HEK293 (cell line): Measurements from ENCODE around the gene UGT1A10.

ENCODE experiments used
- CTCF ChIA-PET: fragments of 350-600 bp; formaldehyde crosslinking; extraction: SDS; loops from one replicate; lab custom pipeline; 2021; ENCODE audit warnings: antibody characterized with exemption; lab: Yijun Ruan, JAX
- POLR2A ChIA-PET: fragments of 300-600 bp; formaldehyde crosslinking; extraction: SDS; loops from one replicate; lab custom pipeline; 2020; ENCODE audit warnings: antibody characterized with exemption, inconsistent platforms; lab: Yijun Ruan, JAX
- H3K27ac ChIP-seq: fragments of 200-500 bp; sonication (Bioruptor generic); 2 replicates; pipeline ENCODE4 v1.5.1; 2014; ENCODE audit warnings: low read depth, low read length, control low read depth, inconsistent platforms; ENCODE audit errors: extremely low read depth
- H3K36me3 ChIP-seq, 2 experiments: fragments of 200-500 bp in 1 of 2; sonication (Bioruptor generic) in 1 of 2; 1 replicate in 1 of 2; 2 replicates in 1 of 2; pipeline ENCODE4 v1.5.1; 2014 to 2017; ENCODE audit warnings: inconsistent platforms in 2 of 2, low read length in 2 of 2; ENCODE audit not compliant: control insufficient read depth in 2 of 2, insufficient read depth in 1 of 2
- H3K4me1 ChIP-seq: fragments of 200-500 bp; sonication (Bioruptor generic); 2 replicates; pipeline ENCODE4 v1.5.1; 2014; ENCODE audit warnings: mild to moderate bottlenecking, low read length, inconsistent platforms; ENCODE audit not compliant: control insufficient read depth, insufficient read depth
- H3K4me3 ChIP-seq: 2 replicates; pipeline ENCODE4 v1.5.1; 2011; ENCODE audit warnings: low read depth, mild to moderate bottlenecking, control low read depth, low read length, moderate library complexity
- H3K9me3 ChIP-seq: fragments of 200-500 bp; sonication (Bioruptor generic); 2 replicates; pipeline ENCODE4 v1.5.1; 2014; ENCODE audit warnings: low read depth, low read length, inconsistent platforms; ENCODE audit not compliant: control insufficient read depth, insufficient read depth
- EGR2 ChIP-seq: fragments of 450-650 bp; formaldehyde crosslinking; IDR thresholded peaks from 2 replicates; pipeline ENCODE4 v1.5.1; 2016; ENCODE audit warnings: low read depth, missing biosample characterization, missing genetic modification characterization
- GLIS1 ChIP-seq: fragments of 450-650 bp; formaldehyde crosslinking; IDR thresholded peaks from 2 replicates; pipeline ENCODE4 v1.5.1; 2016; ENCODE audit warnings: missing biosample characterization, missing genetic modification characterization
- HOXD13 ChIP-seq: sonication (generic); formaldehyde crosslinking; IDR thresholded peaks from 2 replicates; pipeline ENCODE4 v1.8.0; 2022; ENCODE audit warnings: missing genetic modification reagents, borderline replicate concordance
- MEIS1 ChIP-seq: sonication (generic); formaldehyde crosslinking; IDR thresholded peaks from 2 replicates; pipeline ENCODE4 v1.8.1; 2022; ENCODE audit warnings: missing genetic modification reagents, mild to moderate bottlenecking, borderline replicate concordance
- SCRT2 ChIP-seq: fragments of 450-650 bp; formaldehyde crosslinking; IDR thresholded peaks from 2 replicates; pipeline ENCODE4 v1.5.1; 2016; ENCODE audit warnings: missing biosample characterization, missing genetic modification characterization
- SP7 ChIP-seq: fragments of 450-650 bp; formaldehyde crosslinking; IDR thresholded peaks from 2 replicates; pipeline ENCODE4 v1.5.1; 2016; ENCODE audit warnings: missing biosample characterization, missing genetic modification characterization
- ZBTB6 ChIP-seq: fragments of 450-650 bp; formaldehyde crosslinking; IDR thresholded peaks from 2 replicates; pipeline ENCODE4 v1.5.1; 2017; ENCODE audit warnings: missing biosample characterization, missing genetic modification characterization
- ZFHX2 ChIP-seq: fragments of 450-650 bp; formaldehyde crosslinking; conservative IDR thresholded peaks from 2 replicates; pipeline ENCODE4 v1.5.1; 2016; ENCODE audit warnings: missing biosample characterization, missing genetic modification characterization
- ZNF146 ChIP-seq: fragments of 450-650 bp; formaldehyde crosslinking; IDR thresholded peaks from 2 replicates; pipeline ENCODE4 v1.5.1; 2016; ENCODE audit warnings: missing biosample characterization, missing genetic modification characterization
- ZNF16 ChIP-seq: fragments of 450-650 bp; formaldehyde crosslinking; IDR thresholded peaks from 2 replicates; pipeline ENCODE4 v1.5.1; 2016; ENCODE audit warnings: low read depth, missing biosample characterization, missing genetic modification characterization
- ZNF223 ChIP-seq: fragments of 450-650 bp; formaldehyde crosslinking; IDR thresholded peaks from 2 replicates; pipeline ENCODE4 v1.5.1; 2016; ENCODE audit warnings: missing biosample characterization, missing genetic modification characterization
- ZNF302 ChIP-seq: fragments of 450-650 bp; formaldehyde crosslinking; IDR thresholded peaks from 2 replicates; pipeline ENCODE4 v1.5.1; 2016; ENCODE audit warnings: missing biosample characterization, missing genetic modification characterization, low read depth
- ZNF311 ChIP-seq: fragments of 450-650 bp; formaldehyde crosslinking; IDR thresholded peaks from 2 replicates; pipeline ENCODE4 v1.5.1; 2017; ENCODE audit warnings: missing biosample characterization, missing genetic modification characterization, borderline replicate concordance
- ZNF398 ChIP-seq: fragments of 450-650 bp; formaldehyde crosslinking; IDR thresholded peaks from 2 replicates; pipeline ENCODE4 v1.5.1; 2017; ENCODE audit warnings: missing biosample characterization, missing genetic modification characterization
- ZNF473 ChIP-seq: fragments of 450-650 bp; formaldehyde crosslinking; IDR thresholded peaks from 2 replicates; pipeline ENCODE4 v1.5.1; 2017; ENCODE audit warnings: missing biosample characterization, missing genetic modification characterization
- ZNF555 ChIP-seq: fragments of 450-650 bp; formaldehyde crosslinking; conservative IDR thresholded peaks from 2 replicates; pipeline ENCODE4 v1.5.1; 2017; ENCODE audit warnings: missing biosample characterization, mild to moderate bottlenecking, missing genetic modification characterization, inconsistent platforms
- ZNF626 ChIP-seq: fragments of 450-650 bp; sonication (Bioruptor Pico); formaldehyde crosslinking; IDR thresholded peaks from 2 replicates; pipeline ENCODE4 v1.5.1; 2018; ENCODE audit warnings: missing biosample characterization, missing genetic modification characterization, inconsistent platforms
- ZNF629 ChIP-seq: fragments of 450-650 bp; formaldehyde crosslinking; IDR thresholded peaks from 2 replicates; pipeline ENCODE4 v1.5.1; 2017; ENCODE audit warnings: missing biosample characterization, missing genetic modification characterization
- ZNF707 ChIP-seq: fragments of 450-650 bp; formaldehyde crosslinking; IDR thresholded peaks from 2 replicates; pipeline ENCODE4 v1.5.1; 2016; ENCODE audit warnings: missing biosample characterization, missing genetic modification characterization

The UGT1A10 gene

GRCh38 chr2:233779722-233780121, 143.5 kb downstream of the UGT1A10 start:
- Histone ChIP-seq H3K27ac (no peak overlapping the region), H3K4me1 (no peaks in the 10 kb centered on the region)
- CTCF ChIA-PET: interaction anchor here (1.6 kb wide), 1 partner anchor 68 kb away, joined by 3 read pairs; no protein-coding TSS in a partner anchor
- POLR2A ChIA-PET: no interaction called here
- TF ChIP-seq ZBTB6 (tag by site-specific recombination) (no peak), ZNF16 (tag by site-specific recombination) (no peak), ZNF311 (no peak), MEIS1 (CRISPR knock-in tag) (no peak), ZNF555 (no peak), GLIS1 (tag by site-specific recombination) (no peak), SCRT2 (tag by site-specific recombination) (no peak), ZNF398 (tag by site-specific recombination) (no peak), EGR2 (tag by site-specific recombination) (no peak)
- TF ChIP-seq, all 188 proteins: peak for 0
- H3K9me3 ChIP-seq: no peaks in the 10 kb centered on the region
- no peak overlapping the region for H3K4me3 ChIP-seq
- H3K36me3 ChIP-seq: no peaks in the 10 kb centered on the region

- Histone ChIP-seq H3K4me3 (no peak overlapping the region), H3K27ac (no peak overlapping the region), H3K9me3 (no peaks in the 10 kb centered on the region), H3K36me3 (no peaks in the 10 kb centered on the region), H3K4me1 (no peaks in the 10 kb centered on the region)
- TF ChIP-seq HOXD13 (CRISPR knock-in tag) (no peak), ZNF223 (tag by site-specific recombination) (no peak), ZNF629 (0 out of 2 replicates have a peak, but pooled peaks have one; percentile 29), SP7 (tag by site-specific recombination) (peak; percentile 44; the same call in 1 of the 2 replicates)
- ChIA-PET POLR2A (no interaction called here), CTCF (interaction anchor here (1.6 kb wide), 1 partner anchor 69 kb away, joined by 3 read pairs; no protein-coding TSS in a partner anchor)
These were observed 144.5 kb downstream of the UGT1A10 start for GRCh38 chr2:233780771-233781170.

- Histone ChIP-seq H3K27ac (no peak overlapping the region), H3K4me3 (no peak overlapping the region), H3K4me1 (no peaks in the 10 kb centered on the region), H3K9me3 (no peaks in the 10 kb centered on the region), H3K36me3 (no peaks in the 10 kb centered on the region)
- TF ChIP-seq ZNF707 (tag by site-specific recombination): no peak
- TF ChIP-seq ZNF626 (tag by site-specific recombination): no peak
- no peak for TF ChIP-seq ZFHX2 (tag by site-specific recombination)
- no peak for TF ChIP-seq ZNF473
- no peak for TF ChIP-seq ZNF146 (tag by site-specific recombination)
- TF ChIP-seq ZNF302: no peak
- POLR2A ChIA-PET: no interaction called here
- CTCF ChIA-PET: no interaction called here
These were observed 153.3 kb downstream of the UGT1A10 start for GRCh38 chr2:233789554-233789953.
